Tibial nerve (tissue), 4 donors: ENCODE results near the gene SDK1.

ENCODE experiments used
- CTCF ChIP-seq, 5 experiments: fragments of 200-600 bp in 3 of 5; fragments of 450-650 bp in 2 of 5; sonication (generic) in 3 of 5; IDR thresholded peaks; one replicate each; pipeline ENCODE4 v1.5.1; 2016 to 2019; ENCODE audit warnings: antibody characterized with exemption in 5 of 5, mild to moderate bottlenecking in 3 of 5, moderate library complexity in 2 of 5
- EP300 ChIP-seq, 2 donors: sonication (generic); formaldehyde crosslinking; IDR thresholded peaks; one replicate each; pipeline ENCODE4 v1.6.1; 2017; ENCODE audit warnings: antibody characterized with exemption in 2 of 2, mild to moderate bottlenecking in 1 of 2
- POLR2A ChIP-seq, 2 donors: fragments of 450-650 bp; IDR thresholded peaks; one replicate each; pipeline ENCODE4 v1.6.1; 2017; ENCODE audit warnings: antibody characterized with exemption in 2 of 2, mild to moderate bottlenecking in 2 of 2, moderate library complexity in 2 of 2

- TF ChIP-seq POLR2A (IDR thresholded peaks at IDR 0.05) (no peak), CTCF (IDR thresholded peaks at IDR 0.05) (no peak), EP300 (IDR thresholded peaks at IDR 0.05) (no peak)
Observed at GRCh38 chr7:4261601-4261960, 960.5 kb downstream of the SDK1 start.
